ENCODE measurements around the gene HSD11B1L.

HSD11B1L gene

GRCh38 chr19:5680437-5681368 is at the start of gene HSD11B1L, which contains the start of gene MICOS13:
TSS of gene HSD11B1L (plus strand) at chr19:5681027. CDS start at chr19:5684833, 3,806 bp downstream.
TSS of gene MICOS13 (minus strand) at chr19:5680516. CDS start at chr19:5680486, 30 bp downstream.
- peak; percentile 96 to 97 (median 97) for DNase-seq (ENCODE audit: low read depth in 3 of 3)

- DNase-seq (ENCODE audit: low read depth in 3 of 3), result no peak
Measured at GRCh38 chr19:5631567-5632240, 49.1 kb upstream of the HSD11B1L start.

- no peak for DNase-seq (ENCODE audit: low read depth in 3 of 3)
Measured at GRCh38 chr19:5632241-5632612, 48.6 kb upstream of the HSD11B1L start.

- no peak for DNase-seq (ENCODE audit: low read depth in 3 of 3)
Measured at GRCh38 chr19:5632657-5633056, 48.2 kb upstream of the HSD11B1L start.

- DNase-seq (ENCODE audit: low read depth in 3 of 3), result no peak
Measured at GRCh38 chr19:5635427-5635826, 45.4 kb upstream of the HSD11B1L start.

- no peak for DNase-seq (ENCODE audit: low read depth in 3 of 3)
Measured at GRCh38 chr19:5637971-5638370, 42.9 kb upstream of the HSD11B1L start.

GRCh38 chr19:5641171-5641570 is 39.7 kb upstream of the HSD11B1L start:
- no peak for DNase-seq (ENCODE audit: low read depth in 3 of 3)

- DNase-seq (ENCODE audit: low read depth in 3 of 3), result no peak
Measured at GRCh38 chr19:5642204-5642603, 38.6 kb upstream of the HSD11B1L start.

- DNase-seq (ENCODE audit: low read depth in 3 of 3), result no peak
Measured at GRCh38 chr19:5643060-5643459, 37.8 kb upstream of the HSD11B1L start.

- DNase-seq (ENCODE audit: low read depth in 3 of 3), result no peak
Measured at GRCh38 chr19:5644037-5644436, 36.8 kb upstream of the HSD11B1L start.

- DNase-seq (ENCODE audit: low read depth in 3 of 3), result no peak
Measured at GRCh38 chr19:5645409-5645808, 35.4 kb upstream of the HSD11B1L start.

- no peak for DNase-seq (ENCODE audit: low read depth in 3 of 3)
Measured at GRCh38 chr19:5646703-5647102, 34.1 kb upstream of the HSD11B1L start.

GRCh38 chr19:5648464-5648863 is 32.4 kb upstream of the HSD11B1L start:
- no peak for DNase-seq (ENCODE audit: low read depth in 3 of 3)

- DNase-seq (ENCODE audit: low read depth in 3 of 3), result no peak
Measured at GRCh38 chr19:5651361-5651760, 29.5 kb upstream of the HSD11B1L start.

- no peak for DNase-seq (ENCODE audit: low read depth in 3 of 3)
Measured at GRCh38 chr19:5652261-5652660, 28.6 kb upstream of the HSD11B1L start.

- DNase-seq (ENCODE audit: low read depth in 3 of 3), result no peak
Measured at GRCh38 chr19:5654931-5655330, 25.9 kb upstream of the HSD11B1L start.

GRCh38 chr19:5655412-5655811 is 25.4 kb upstream of the HSD11B1L start:
- DNase-seq (ENCODE audit: low read depth in 3 of 3), result no peak

GRCh38 chr19:5661483-5661882 is 19.3 kb upstream of the HSD11B1L start:
- no peak for DNase-seq (ENCODE audit: low read depth in 3 of 3)

- no peak for DNase-seq (ENCODE audit: low read depth in 3 of 3)
Measured at GRCh38 chr19:5663904-5664303, 16.9 kb upstream of the HSD11B1L start.

- no peak for DNase-seq (ENCODE audit: low read depth in 3 of 3)
Measured at GRCh38 chr19:5664515-5664914, 16.3 kb upstream of the HSD11B1L start.

GRCh38 chr19:5665781-5666513 is 14.9 kb upstream of the HSD11B1L start:
- DNase-seq (ENCODE audit: low read depth in 3 of 3), result no peak

GRCh38 chr19:5666921-5667610 is 13.8 kb upstream of the HSD11B1L start:
- no peak for DNase-seq (ENCODE audit: low read depth in 3 of 3)

Measured in stimulated activated CD4-positive, alpha-beta T cell treated with anti-CD3 and anti-CD28 coated beads, TNF-alpha, amount 100 ng/mL, for 4 hours (primary cell).